Central memory CD8-positive, alpha-beta T cell (primary cell): ENCODE data around the gene SAG.

Source experiments
- ATAC-seq: fragments of 150-1000 bp; cut with Tn5 transposase; replicated peaks from 2 replicates; pipeline ENCODE4 v1.10.0; 2022; ENCODE audit warnings: mild to moderate bottlenecking, moderate FRiP score, moderate number of reproducible peaks; ENCODE audit not compliant: poor library complexity, severe bottlenecking; ENCODE audit errors: extremely low read depth
- DNase-seq, 2 donors: peaks; one replicate each; pipeline ENCODE4 v3.0.0; 2021; ENCODE audit warnings: low spot score in 2 of 2
- H3K27ac Mint-ChIP-seq: one replicate; pipeline ENCODE4 v1.8.0; 2022; ENCODE audit warnings: low read depth, mild to moderate bottlenecking, moderate library complexity, mixed read lengths
- H3K27me3 Mint-ChIP-seq: one replicate; pipeline ENCODE4 v1.8.0; 2022; ENCODE audit warnings: mixed read lengths
- H3K36me3 Mint-ChIP-seq: one replicate; pipeline ENCODE4 v1.8.0; 2022; ENCODE audit warnings: mild to moderate bottlenecking, moderate library complexity, mixed read lengths; ENCODE audit not compliant: insufficient read depth
- H3K4me1 Mint-ChIP-seq: one replicate; pipeline ENCODE4 v1.8.0; 2022; ENCODE audit warnings: mixed read lengths
- H3K4me3 Mint-ChIP-seq: one replicate; pipeline ENCODE4 v1.8.0; 2022; ENCODE audit warnings: mild to moderate bottlenecking, moderate library complexity, mixed read lengths
- H3K9me3 Mint-ChIP-seq: one replicate; pipeline ENCODE4 v1.8.0; 2022; ENCODE audit warnings: mixed read lengths

Gene SAG

DNA sequence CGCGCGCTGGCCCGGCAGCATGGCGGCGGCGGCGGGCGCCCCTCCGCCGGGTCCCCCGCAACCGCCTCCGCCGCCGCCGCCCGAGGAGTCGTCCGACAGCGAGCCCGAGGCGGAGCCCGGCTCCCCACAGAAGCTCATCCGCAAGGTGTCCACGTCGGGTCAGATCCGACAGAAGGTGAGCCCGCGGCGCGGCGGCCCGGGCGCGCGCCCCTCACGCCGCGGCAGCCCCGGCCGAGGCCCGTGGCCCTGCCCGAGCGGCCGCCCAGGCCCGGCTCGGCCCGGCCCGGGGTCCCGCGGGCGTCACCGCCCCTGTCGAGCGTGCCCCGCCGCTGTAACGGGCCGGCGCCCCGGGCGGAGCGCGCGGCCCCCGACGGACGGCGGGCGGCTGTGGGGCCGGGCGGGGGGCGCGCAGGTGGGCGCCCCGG is 46.9 kb downstream of the SAG start:
- no peak for DNase-seq
- peak overlapping the region; percentile 76 for H3K4me3 Mint-ChIP-seq
- H3K27me3 Mint-ChIP-seq = no peaks in the 10 kb centered on the region
- no peaks in the 10 kb centered on the region for H3K9me3 Mint-ChIP-seq
- H3K4me1 Mint-ChIP-seq = peaks cover 67% of the 10 kb centered on the region
- no peak for ATAC-seq
- peak overlapping the region; percentile 15 for H3K27ac Mint-ChIP-seq
- H3K36me3 Mint-ChIP-seq = peaks cover 22% of the 10 kb centered on the region

DNA sequence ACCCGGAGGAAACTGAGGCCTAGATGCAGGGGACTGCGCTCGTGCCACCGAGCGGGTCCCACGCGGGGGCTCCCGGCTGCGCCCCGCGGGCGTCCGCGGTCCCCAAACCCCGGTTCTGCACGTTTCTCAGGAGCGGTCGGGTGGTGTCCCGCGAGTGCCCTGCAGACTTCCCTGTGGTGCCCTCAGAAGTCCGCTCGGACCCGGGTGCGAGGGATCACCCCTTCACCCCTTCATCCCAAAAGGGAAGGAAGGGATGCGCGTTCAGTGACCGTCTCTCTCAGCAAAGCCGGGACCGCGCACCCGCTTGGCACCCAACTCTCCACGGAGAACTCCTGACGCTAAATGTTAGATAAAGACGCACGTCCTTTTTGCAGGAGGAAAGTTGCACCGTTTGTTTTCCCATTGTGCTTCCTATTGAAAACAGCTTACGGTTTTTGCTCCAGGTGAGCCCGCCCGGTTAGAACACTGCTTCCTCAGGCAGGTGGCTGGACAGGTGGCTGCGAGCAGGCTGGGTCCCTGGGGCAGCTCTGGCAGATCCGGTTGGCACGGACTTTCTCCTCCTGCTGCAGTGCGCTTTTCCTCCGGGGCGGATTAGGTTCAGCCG is 47.5 kb downstream of the SAG start:
- Mint-ChIP-seq H3K4me3 (peak overlapping the region; percentile 88), H3K4me1 (peaks cover 70% of the 10 kb centered on the region), H3K27ac (peak overlapping the region; percentile 13), H3K27me3 (no peaks in the 10 kb centered on the region), H3K36me3 (peaks cover 25% of the 10 kb centered on the region), H3K9me3 (no peaks in the 10 kb centered on the region)
- DNase-seq = no peak
- no peak for ATAC-seq

DNA sequence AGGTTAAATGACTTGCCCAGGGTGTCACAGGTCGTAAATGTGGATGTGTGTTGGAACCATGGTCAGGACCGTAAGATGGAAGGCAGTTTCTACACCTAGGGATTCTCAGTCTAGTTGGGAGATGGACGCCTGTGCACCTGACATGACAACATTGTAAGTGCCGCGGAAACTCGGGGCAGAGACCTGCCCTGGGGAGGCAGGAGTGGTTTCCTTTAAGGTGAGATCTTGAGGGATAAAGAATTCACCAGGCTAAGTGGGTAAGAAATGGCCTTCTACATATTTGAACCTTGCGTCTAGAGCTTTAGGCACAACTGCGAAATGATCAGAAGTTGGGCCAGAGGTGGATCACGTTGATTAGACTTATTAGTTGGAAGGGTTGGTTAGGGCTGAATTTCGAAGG is 48.3 kb downstream of the SAG start:
- peaks cover 71% of the 10 kb centered on the region for H3K4me1 Mint-ChIP-seq
- H3K27ac Mint-ChIP-seq = peak overlapping the region; percentile 13
- H3K27me3 Mint-ChIP-seq = no peaks in the 10 kb centered on the region
- peaks cover 28% of the 10 kb centered on the region for H3K36me3 Mint-ChIP-seq
- DNase-seq (no peak), ATAC-seq (no peak)
- H3K4me3 Mint-ChIP-seq = peak overlapping the region; percentile 88
- H3K9me3 Mint-ChIP-seq = no peaks in the 10 kb centered on the region

DNA sequence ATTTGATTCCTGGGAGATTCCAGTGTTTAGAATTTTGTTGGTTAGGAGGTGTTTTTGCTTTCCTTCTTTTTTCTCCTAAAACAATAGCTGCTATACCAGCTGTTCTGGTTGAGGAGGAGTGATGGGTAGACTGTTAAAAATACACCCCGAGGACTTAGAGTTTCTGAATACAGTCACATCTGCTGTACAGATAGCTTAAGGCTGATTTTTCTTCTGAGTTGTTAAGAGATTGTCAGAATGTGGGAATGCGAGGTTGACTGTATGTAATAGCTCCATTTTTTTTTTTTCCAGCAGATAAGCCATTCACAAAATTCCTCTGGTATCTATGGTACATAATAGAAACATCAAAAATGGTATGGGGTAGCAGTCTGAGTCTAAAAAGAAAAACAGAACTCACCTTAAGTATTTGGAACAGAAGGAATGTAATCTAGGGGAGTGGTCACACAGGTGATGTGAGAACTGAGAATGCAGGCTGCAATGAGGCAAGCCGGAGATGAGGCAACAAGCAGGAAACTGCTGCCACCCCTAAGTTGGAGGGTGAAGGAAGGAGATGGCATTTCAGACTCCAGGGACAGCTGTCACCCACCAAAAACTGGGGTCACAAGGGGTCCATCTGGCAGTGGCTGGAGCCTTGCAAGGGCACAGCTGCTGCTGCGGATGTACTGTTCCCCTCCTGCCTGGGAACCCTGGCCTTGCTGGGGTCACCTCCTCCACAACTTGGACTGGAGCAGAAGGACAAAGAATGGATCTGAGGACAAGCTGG is 49.1 kb downstream of the SAG start:
- no peak for DNase-seq
- Mint-ChIP-seq H3K9me3 (no peaks in the 10 kb centered on the region), H3K27me3 (no peaks in the 10 kb centered on the region), H3K4me1 (peaks cover 71% of the 10 kb centered on the region), H3K27ac (peak overlapping the region; percentile 13), H3K36me3 (peaks cover 28% of the 10 kb centered on the region), H3K4me3 (peak overlapping the region; percentile 88)
- ATAC-seq = no peak

DNA sequence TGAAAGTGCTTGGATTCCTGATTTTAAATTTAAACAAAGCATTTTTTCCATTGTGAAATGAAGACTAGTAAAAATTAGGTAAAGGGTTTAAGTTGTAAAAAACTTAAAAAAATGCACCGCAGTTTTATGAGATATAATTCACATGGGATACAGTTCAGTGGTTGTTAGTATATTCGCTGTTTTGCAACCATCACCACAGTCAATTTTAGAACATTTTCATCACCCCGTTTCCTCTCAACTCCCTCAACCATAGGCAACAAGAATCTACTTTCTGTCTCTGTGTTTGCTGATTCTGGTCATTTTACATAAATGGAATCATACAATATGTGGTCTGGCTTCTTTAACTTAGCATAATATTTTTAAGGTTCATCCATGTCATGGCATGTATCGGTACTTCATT is 50.7 kb downstream of the SAG start:
- ATAC-seq (no peak), DNase-seq (no peak)
- peak overlapping the region; percentile 38 for H3K4me3 Mint-ChIP-seq
- peaks cover 27% of the 10 kb centered on the region for H3K36me3 Mint-ChIP-seq
- H3K27ac Mint-ChIP-seq = peak overlapping the region; percentile 58
- no peaks in the 10 kb centered on the region for H3K27me3 Mint-ChIP-seq
- H3K4me1 Mint-ChIP-seq = peaks cover 69% of the 10 kb centered on the region
- no peaks in the 10 kb centered on the region for H3K9me3 Mint-ChIP-seq

DNA sequence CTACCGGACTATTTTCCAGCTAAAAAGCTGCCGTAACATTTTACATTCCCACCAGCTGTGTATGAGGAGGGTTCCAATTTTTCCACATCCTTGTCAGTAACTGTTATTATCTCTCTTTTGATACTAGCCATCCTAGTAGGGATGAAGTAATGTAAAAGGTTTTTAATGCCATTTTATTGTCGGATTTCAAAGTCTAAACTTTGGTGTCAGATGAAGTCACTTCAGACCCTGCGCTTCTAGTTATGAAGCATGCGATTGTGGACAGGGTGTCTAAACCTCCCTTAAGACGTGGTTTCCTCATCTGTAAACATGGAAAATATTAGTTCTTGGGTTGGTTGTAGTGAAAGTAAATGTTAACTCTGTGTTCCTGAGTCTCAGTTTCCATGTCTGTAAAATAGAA is 51.3 kb downstream of the SAG start:
- H3K9me3 Mint-ChIP-seq = peaks cover 5% of the 10 kb centered on the region
- DNase-seq (no peak), ATAC-seq (no peak)
- peaks cover 69% of the 10 kb centered on the region for H3K4me1 Mint-ChIP-seq
- H3K4me3 Mint-ChIP-seq = peak overlapping the region; percentile 38
- peak overlapping the region; percentile 58 for H3K27ac Mint-ChIP-seq
- peaks cover 25% of the 10 kb centered on the region for H3K36me3 Mint-ChIP-seq
- H3K27me3 Mint-ChIP-seq = no peaks in the 10 kb centered on the region

DNA sequence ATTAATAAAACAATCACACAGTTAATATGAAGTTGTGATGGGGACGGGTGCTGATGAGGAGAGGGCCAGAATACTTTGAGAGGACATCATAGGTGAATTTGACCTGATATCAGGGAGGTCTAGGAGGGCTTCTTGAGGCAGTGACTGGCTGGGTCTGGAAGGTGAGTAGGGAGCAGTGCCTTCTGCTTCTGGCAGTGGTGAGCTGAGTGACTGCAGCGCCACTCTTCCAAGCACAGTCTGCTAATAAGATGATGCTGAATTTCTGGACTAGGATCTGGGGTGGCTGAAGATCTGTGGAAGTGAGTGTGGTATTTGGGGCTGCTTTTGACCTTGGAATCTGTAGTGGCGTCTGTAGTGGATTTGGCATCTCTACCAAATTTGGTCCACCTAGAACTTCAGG is 52.2 kb downstream of the SAG start:
- Mint-ChIP-seq H3K4me3 (peak overlapping the region; percentile 38), H3K36me3 (peaks cover 23% of the 10 kb centered on the region), H3K27me3 (no peaks in the 10 kb centered on the region), H3K9me3 (peaks cover 5% of the 10 kb centered on the region), H3K27ac (peak overlapping the region; percentile 58), H3K4me1 (peaks cover 76% of the 10 kb centered on the region)
- ATAC-seq = no peak
- no peak for DNase-seq

DNA sequence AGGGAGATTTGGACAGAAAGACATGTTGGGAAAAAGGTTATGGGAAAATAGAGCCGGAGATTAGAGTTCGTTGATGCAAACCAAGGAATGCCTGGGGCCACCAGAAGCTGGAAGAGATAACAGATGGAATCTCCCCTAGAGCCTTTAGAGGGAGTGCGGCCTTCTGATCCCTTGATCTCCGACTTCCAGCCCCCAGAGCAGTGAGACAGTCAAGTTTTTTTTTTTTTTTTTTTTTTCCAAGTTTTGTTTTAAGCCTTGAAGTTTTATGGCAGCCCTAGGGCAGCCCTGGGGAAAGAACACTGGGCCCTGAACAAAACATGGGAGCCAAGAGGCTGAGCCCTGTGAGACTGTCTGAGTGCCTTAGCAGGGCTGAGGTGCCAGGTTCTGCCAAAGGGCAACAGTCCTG is 53.2 kb downstream of the SAG start:
- Mint-ChIP-seq H3K36me3 (peaks cover 23% of the 10 kb centered on the region), H3K27ac (peak overlapping the region; percentile 32), H3K4me1 (peaks cover 74% of the 10 kb centered on the region), H3K27me3 (no peaks in the 10 kb centered on the region), H3K4me3 (no peak overlapping the region), H3K9me3 (peaks cover 5% of the 10 kb centered on the region)
- ATAC-seq (no peak), DNase-seq (no peak)

DNA sequence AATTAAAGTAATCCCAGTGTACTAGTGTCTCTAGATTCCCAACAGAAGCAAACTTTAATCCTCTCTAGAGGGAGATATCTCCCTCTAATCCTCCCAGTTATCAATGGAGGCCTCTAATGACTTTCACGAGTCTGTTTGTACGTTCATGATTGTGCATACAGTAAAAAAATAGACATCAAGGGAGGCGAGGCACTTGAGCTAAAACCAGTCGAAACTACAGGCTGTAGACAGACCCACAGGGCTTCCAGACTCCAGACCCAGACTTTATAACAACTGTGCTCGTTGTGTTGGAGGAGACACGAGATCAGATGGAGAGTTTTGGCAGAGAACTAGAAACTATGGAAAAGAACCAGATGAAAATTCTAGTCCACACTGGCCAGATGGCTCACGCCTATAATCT is 53.7 kb downstream of the SAG start:
- no peak for ATAC-seq
- Mint-ChIP-seq H3K27ac (no peak overlapping the region), H3K4me1 (peaks cover 74% of the 10 kb centered on the region)

DNA sequence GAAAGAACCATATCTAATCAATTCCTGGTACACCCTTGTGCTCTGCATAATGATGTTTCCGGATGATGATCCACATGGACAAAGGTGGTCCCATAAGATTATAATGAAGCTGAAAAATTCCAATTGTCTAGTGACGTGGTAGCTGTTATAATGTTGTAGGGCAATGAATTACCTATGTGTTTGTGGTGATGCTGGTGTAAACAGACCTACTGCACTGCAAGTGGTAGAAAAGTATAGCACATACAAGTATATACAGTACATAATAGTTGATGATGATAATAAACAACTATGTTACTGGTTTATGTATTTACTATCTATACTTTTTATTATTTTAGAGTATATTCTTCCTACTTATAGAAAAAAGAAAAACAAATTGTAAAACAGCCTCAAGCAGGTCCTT is 55.1 kb downstream of the SAG start:
- Mint-ChIP-seq H3K27ac (no peak overlapping the region), H3K36me3 (peaks cover 28% of the 10 kb centered on the region), H3K4me3 (no peak overlapping the region), H3K9me3 (peaks cover 5% of the 10 kb centered on the region), H3K27me3 (no peaks in the 10 kb centered on the region), H3K4me1 (peaks cover 74% of the 10 kb centered on the region)
- ATAC-seq (no peak), DNase-seq (no peak)

More for the DNA sequence above, 53.7 kb downstream of the SAG start:
- H3K4me3 Mint-ChIP-seq = no peak overlapping the region
- H3K9me3 Mint-ChIP-seq = peaks cover 5% of the 10 kb centered on the region
- peaks cover 24% of the 10 kb centered on the region for H3K36me3 Mint-ChIP-seq
- DNase-seq = no peak
- no peaks in the 10 kb centered on the region for H3K27me3 Mint-ChIP-seq

DNA sequence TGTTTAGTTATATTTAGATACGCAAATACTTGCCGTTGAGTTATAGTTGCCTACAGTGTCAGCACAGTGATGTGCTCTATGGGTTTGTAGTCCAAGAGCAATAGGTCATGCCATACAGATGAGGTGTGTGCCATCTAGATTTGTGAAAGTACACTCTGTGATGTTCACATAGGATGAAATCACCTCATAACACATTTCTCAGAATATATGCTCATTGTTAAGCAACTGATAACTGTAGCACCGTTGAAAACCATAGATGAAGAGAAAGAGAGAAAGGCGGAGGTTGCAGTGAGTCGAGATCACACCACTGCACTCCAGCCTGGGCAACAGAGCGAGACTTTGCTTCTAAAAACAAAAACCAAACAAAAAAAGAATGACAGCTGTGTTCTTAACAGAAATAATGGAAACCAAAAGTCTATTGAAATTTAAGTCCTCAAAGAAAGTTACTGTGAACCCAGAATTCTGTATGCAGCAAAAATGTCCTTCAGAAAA is 56.2 kb downstream of the SAG start:
- ATAC-seq (no peak), DNase-seq (no peak)
- Mint-ChIP-seq H3K4me3 (no peak overlapping the region), H3K36me3 (peaks cover 25% of the 10 kb centered on the region), H3K9me3 (peaks cover 5% of the 10 kb centered on the region), H3K27me3 (no peaks in the 10 kb centered on the region), H3K4me1 (peaks cover 69% of the 10 kb centered on the region), H3K27ac (peak overlapping the region; percentile 72)

DNA sequence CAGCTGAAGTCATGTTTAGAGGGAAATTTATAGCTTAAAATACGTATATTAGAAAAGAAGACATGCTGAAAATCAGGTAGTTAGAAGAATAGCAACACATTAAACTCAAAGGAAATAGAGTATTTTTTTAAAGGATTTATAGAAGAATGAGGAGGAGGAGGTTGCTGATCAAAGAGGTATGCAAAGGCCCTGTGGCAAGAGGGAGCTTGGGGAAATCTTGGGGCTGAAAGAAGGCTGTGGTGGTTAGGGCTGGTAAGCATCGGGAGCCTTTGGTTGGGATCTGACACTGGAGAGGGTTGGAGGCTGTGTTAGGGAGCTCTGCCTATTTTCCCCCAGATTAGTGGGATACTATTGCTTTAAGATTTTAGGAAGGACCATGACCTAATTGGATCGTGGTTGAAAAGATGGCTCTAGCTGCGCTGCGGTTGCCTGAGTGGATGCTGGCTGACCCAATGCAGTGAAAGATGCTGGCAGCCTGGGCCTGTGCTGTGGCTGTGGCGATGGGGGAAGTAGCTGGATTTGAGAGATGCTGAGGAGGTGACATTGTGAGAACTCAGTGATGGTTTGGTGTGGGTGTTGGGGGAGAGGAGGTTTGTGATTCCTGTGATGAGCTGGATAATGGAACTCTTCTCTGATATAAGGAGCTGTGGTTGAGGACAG is 58.4 kb downstream of the SAG start:
- Mint-ChIP-seq H3K27me3 (no peaks in the 10 kb centered on the region), H3K36me3 (peaks cover 20% of the 10 kb centered on the region), H3K9me3 (peaks cover 5% of the 10 kb centered on the region), H3K4me3 (no peak overlapping the region), H3K4me1 (peaks cover 63% of the 10 kb centered on the region), H3K27ac (peak overlapping the region; percentile 60)
- DNase-seq = no peak
- no peak for ATAC-seq

DNA sequence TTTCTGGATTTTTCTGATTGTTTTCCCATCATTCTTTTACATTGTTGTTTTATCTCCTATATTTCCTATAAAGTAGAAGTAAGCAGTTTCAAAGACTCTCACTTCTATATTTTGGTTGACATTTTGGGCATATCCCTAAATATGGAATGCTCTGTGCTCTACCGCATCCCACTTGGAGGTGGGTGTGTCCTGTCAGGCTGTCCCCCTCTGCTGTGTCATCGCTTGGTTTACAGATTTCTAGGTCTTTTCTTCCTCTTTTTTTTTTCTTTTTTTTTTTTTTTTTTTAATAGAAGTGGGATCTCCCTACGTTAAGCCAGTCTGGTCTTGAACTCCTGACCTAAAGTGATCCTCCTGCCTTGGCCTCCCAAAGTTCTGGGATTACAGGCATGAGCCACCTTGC is 60.0 kb downstream of the SAG start:
- Mint-ChIP-seq H3K27me3 (no peaks in the 10 kb centered on the region), H3K4me3 (no peak overlapping the region), H3K27ac (no peak overlapping the region), H3K4me1 (peaks cover 63% of the 10 kb centered on the region), H3K9me3 (peaks cover 5% of the 10 kb centered on the region), H3K36me3 (peaks cover 22% of the 10 kb centered on the region)
- ATAC-seq (no peak), DNase-seq (no peak)
